VCaP (cell line): ENCODE data around the gene LTBP1.

Experiments used
- H3K27ac ChIP-seq: fragments of 450-650 bp; 2 replicates; pipeline ENCODE4 v1.5.1; 2017
- CTCF ChIP-seq: fragments of 450-650 bp; conservative IDR thresholded peaks from 2 replicates; pipeline ENCODE4 v1.5.1; 2017; ENCODE audit warnings: mild to moderate bottlenecking, moderate library complexity

Gene LTBP1

GRCh38 chr2:33215299-33215698 lies 268.5 kb downstream of the LTBP1 start:
- TF ChIP-seq CTCF: no peak
- H3K27ac ChIP-seq: no peak overlapping the region

GRCh38 chr2:33215983-33216382 lies 269.2 kb downstream of the LTBP1 start:
- no peak overlapping the region for H3K27ac ChIP-seq
- no peak for TF ChIP-seq CTCF

- no peak for TF ChIP-seq CTCF
- H3K27ac ChIP-seq: peak overlapping the region; percentile 11
Measured at GRCh38 chr2:33216508-33217182, 269.9 kb downstream of the LTBP1 start.

GRCh38 chr2:33217406-33217805 lies 270.7 kb downstream of the LTBP1 start:
- H3K27ac ChIP-seq: peak overlapping the region; percentile 11
- TF ChIP-seq CTCF: no peak

GRCh38 chr2:33219114-33219513 lies 272.4 kb downstream of the LTBP1 start:
- TF ChIP-seq CTCF: no peak

GRCh38 chr2:33219850-33220275 lies 273.1 kb downstream of the LTBP1 start:
- H3K27ac ChIP-seq: no peak overlapping the region

More at GRCh38 chr2:33219114-33219513, 272.4 kb downstream of the LTBP1 start:
- H3K27ac ChIP-seq: no peak overlapping the region

GRCh38 chr2:33220533-33220932 lies 273.8 kb downstream of the LTBP1 start:
- no peak overlapping the region for H3K27ac ChIP-seq
- no peak for TF ChIP-seq CTCF

More at GRCh38 chr2:33219850-33220275, 273.1 kb downstream of the LTBP1 start:
- no peak for TF ChIP-seq CTCF
